K562 (cell line): ENCODE data around the gene SERPINA3. TPM values are rescaled to one million over a fixed set of nuclear protein-coding genes. Genes with fewer than 3 reads are reported as not detected.

ENCODE experiments used
- ZC3H8 ChIP-seq: fragments of 450-650 bp; IDR thresholded peaks from 2 replicates; pipeline ENCODE4 v1.6.1; 2017
- polyA plus RNA-seq, 8 experiments: library from polyadenylated mRNA; depleted of rRNA in 4 of 8; stranded (reverse) in 5 of 8; unstranded in 3 of 8; fragments of >200 nt; fragmentation: Nextera tagmentation in 2 of 8; fragmentation: Illumina TruSeq in 1 of 8; extraction: Ambion mirVana in 2 of 8; extraction: Trizol in 1 of 8; gene quantifications; 2 replicates each; pipeline versions ENCODE4 v1.2.1 to v1.2.3, GENCODE V29; 2011 to 2014; ENCODE audit warnings: inconsistent platforms in 1 of 8, missing spikeins in 1 of 8
- total RNA-seq, 7 experiments: library from RNA; depleted of rRNA in 6 of 7; stranded (reverse); fragments of >200 nt in 6 of 7; fragmentation: Illumina TruSeq in 2 of 7; extraction: Trizol in 2 of 7; gene quantifications; 2 replicates each; pipeline versions ENCODE4 v1.2.1 to v1.2.3, GENCODE V29; 2011 to 2021; ENCODE audit warnings: low replicate concordance in 1 of 7
- TF ChIP-seq, protein P1 (sequence below): fragments of 450-650 bp; IDR thresholded peaks from 2 replicates; pipeline ENCODE4 v1.6.1; 2016; ENCODE audit warnings: low read depth

SERPINA3 gene
- total and polyA plus RNA-seq, 9 of the 15 experiments (the other 6 are each of a cell fraction or from before 2014, with no cell fraction given): 2.3 TPM; not detected in 8

DNA sequence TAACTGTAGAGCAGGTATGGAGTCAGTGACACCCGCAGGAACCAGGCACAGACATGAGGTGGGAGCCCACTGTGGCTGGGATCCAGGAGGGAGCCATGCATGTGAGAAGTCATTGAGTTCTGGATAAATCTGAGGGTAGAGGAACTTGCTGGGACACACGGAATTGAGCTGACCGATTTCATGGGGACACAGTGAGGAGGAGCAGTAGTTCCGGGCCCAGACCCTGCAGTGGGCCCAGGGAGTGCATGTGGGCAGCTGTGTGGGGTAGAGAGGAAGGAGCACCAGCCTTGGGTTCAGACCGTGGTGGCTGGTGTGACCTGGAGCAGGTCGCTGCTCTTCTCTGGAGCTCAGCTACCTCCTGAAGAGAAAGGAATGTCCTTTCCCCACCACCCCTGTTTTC lies 8.4 kb downstream of the SERPINA3 start (continued):
- TF ChIP-seq, protein P1, sequence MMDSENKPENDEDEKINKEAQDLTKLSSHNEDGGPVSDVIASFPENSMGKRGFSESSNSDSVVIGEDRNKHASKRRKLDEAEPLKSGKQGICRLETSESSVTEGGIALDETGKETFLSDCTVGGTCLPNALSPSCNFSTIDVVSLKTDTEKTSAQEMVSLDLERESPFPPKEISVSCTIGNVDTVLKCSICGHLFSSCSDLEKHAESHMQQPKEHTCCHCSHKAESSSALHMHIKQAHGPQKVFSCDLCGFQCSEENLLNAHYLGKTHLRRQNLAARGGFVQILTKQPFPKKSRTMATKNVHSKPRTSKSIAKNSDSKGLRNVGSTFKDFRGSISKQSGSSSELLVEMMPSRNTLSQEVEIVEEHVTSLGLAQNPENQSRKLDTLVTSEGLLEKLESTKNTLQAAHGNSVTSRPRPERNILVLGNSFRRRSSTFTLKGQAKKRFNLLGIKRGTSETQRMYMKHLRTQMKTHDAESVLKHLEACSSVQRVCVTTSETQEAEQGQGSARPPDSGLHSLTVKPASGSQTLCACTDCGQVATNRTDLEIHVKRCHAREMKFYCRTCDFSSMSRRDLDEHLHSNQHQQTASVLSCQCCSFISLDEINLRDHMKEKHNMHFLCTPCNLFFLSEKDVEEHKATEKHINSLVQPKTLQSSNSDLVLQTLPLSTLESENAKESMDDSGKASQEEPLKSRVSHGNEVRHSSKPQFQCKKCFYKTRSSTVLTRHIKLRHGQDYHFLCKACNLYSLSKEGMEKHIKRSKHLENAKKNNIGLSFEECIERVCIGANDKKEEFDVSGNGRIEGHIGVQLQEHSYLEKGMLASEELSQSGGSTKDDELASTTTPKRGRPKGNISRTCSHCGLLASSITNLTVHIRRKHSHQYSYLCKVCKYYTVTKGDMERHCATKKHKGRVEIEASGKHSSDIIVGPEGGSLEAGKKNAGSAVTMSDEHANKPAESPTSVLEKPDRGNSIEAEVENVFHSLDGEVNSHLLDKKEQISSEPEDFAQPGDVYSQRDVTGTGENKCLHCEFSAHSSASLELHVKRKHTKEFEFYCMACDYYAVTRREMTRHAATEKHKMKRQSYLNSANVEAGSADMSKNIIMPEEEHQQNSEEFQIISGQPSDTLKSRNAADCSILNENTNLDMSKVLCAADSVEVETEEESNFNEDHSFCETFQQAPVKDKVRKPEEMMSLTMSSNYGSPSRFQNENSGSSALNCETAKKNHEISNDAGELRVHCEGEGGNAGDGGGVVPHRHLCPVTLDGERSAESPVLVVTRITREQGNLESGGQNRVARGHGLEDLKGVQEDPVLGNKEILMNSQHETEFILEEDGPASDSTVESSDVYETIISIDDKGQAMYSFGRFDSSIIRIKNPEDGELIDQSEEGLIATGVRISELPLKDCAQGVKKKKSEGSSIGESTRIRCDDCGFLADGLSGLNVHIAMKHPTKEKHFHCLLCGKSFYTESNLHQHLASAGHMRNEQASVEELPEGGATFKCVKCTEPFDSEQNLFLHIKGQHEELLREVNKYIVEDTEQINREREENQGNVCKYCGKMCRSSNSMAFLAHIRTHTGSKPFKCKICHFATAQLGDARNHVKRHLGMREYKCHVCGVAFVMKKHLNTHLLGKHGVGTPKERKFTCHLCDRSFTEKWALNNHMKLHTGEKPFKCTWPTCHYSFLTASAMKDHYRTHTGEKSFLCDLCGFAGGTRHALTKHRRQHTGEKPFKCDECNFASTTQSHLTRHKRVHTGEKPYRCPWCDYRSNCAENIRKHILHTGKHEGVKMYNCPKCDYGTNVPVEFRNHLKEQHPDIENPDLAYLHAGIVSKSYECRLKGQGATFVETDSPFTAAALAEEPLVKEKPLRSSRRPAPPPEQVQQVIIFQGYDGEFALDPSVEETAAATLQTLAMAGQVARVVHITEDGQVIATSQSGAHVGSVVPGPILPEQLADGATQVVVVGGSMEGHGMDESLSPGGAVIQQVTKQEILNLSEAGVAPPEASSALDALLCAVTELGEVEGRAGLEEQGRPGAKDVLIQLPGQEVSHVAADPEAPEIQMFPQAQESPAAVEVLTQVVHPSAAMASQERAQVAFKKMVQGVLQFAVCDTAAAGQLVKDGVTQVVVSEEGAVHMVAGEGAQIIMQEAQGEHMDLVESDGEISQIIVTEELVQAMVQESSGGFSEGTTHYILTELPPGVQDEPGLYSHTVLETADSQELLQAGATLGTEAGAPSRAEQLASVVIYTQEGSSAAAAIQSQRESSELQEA: no peak
- no peak for TF ChIP-seq ZC3H8
